Measurements from ENCODE around the gene RDH8. TPM values are rescaled to one million over a fixed set of nuclear protein-coding genes. Genes with fewer than 3 reads are reported as not detected.

The RDH8 gene
- total RNA-seq, 1 donor from 2014 or later, result not detected

- peaks cover 68% of the 10 kb centered on the region for H3K27me3 Mint-ChIP-seq (ENCODE audit: low read depth, unreplicated experiment)
- H3K9ac ChIP-seq (ENCODE audit: low read length), result no peak overlapping the region
- no peaks in the 10 kb centered on the region for H4K20me1 ChIP-seq (ENCODE audit: insufficient read depth, low read length)
- H3K27me3 ChIP-seq (ENCODE audit: insufficient read depth, low read length), result peaks cover 3% of the 10 kb centered on the region
- no peaks in the 10 kb centered on the region for H3K36me3 ChIP-seq (ENCODE audit: insufficient read depth, low read length)
- H3K4me1 ChIP-seq (ENCODE audit: insufficient read depth, low read length), result no peaks in the 10 kb centered on the region
- no peak overlapping the region for H2AFZ ChIP-seq (ENCODE audit: low read depth, low read length)
- H3K4me3 ChIP-seq (ENCODE audit: insufficient read depth, low read depth, low read length), result no peak overlapping the region
- TF ChIP-seq EZH2 (IDR thresholded peaks at IDR 0.05; ENCODE audit: insufficient read depth, low read length) (no peak), CTCF (IDR thresholded peaks at IDR 0.05; ENCODE audit: insufficient read depth, low read depth, low read length) (no peak)
- no peaks in the 10 kb centered on the region for H3K9me3 ChIP-seq (ENCODE audit: insufficient read depth, low read depth, low read length)
- FAIRE-seq, result no peak
- H3K36me3 Mint-ChIP-seq (ENCODE audit: low read depth, unreplicated experiment), result no peaks in the 10 kb centered on the region
- H3K4me2 ChIP-seq (ENCODE audit: low read length), result no peak overlapping the region
- H3K4me1 Mint-ChIP-seq (ENCODE audit: low read depth, unreplicated experiment), result no peaks in the 10 kb centered on the region
- peaks cover 10% of the 10 kb centered on the region for H3K9me3 Mint-ChIP-seq (ENCODE audit: unreplicated experiment)
- H3K27ac Mint-ChIP-seq (ENCODE audit: unreplicated experiment), result no peak overlapping the region
- no peak for DNase-seq (ENCODE audit: low read depth)
- H3K27ac ChIP-seq (ENCODE audit: low read depth, low read length), result no peak overlapping the region
- H3K79me2 ChIP-seq (ENCODE audit: insufficient read depth, low read length), result no peaks in the 10 kb centered on the region
- H3K4me3 Mint-ChIP-seq (ENCODE audit: unreplicated experiment), result no peak overlapping the region
These were observed 48.5 kb downstream of the RDH8 start for GRCh38 chr19:10061717-10062310.

GRCh38 chr19:10068205-10068604 is 54.9 kb downstream of the RDH8 start:
- Histone ChIP-seq H3K36me3 (ENCODE audit: insufficient read depth, low read length) (no peaks in the 10 kb centered on the region), H3K4me2 (ENCODE audit: low read length) (no peak overlapping the region), H3K9ac (ENCODE audit: low read length) (no peak overlapping the region), H2AFZ (ENCODE audit: low read depth, low read length) (no peak overlapping the region), H3K27ac (ENCODE audit: low read depth, low read length) (no peak overlapping the region), H3K79me2 (ENCODE audit: insufficient read depth, low read length) (no peaks in the 10 kb centered on the region), H3K4me3 (ENCODE audit: insufficient read depth, low read depth, low read length) (no peak overlapping the region), H3K4me1 (ENCODE audit: insufficient read depth, low read length) (no peaks in the 10 kb centered on the region), H3K27me3 (ENCODE audit: insufficient read depth, low read length) (peaks cover 6% of the 10 kb centered on the region), H4K20me1 (ENCODE audit: insufficient read depth, low read length) (no peaks in the 10 kb centered on the region), H3K9me3 (ENCODE audit: insufficient read depth, low read depth, low read length) (no peaks in the 10 kb centered on the region)
- H3K27ac Mint-ChIP-seq (ENCODE audit: unreplicated experiment), result no peak overlapping the region
- no peak overlapping the region for H3K4me3 Mint-ChIP-seq (ENCODE audit: unreplicated experiment)
- H3K9me3 Mint-ChIP-seq (ENCODE audit: unreplicated experiment), result peaks cover 12% of the 10 kb centered on the region
- no peak for DNase-seq (ENCODE audit: low read depth)
- no peak for FAIRE-seq
- TF ChIP-seq CTCF (IDR thresholded peaks at IDR 0.05; ENCODE audit: insufficient read depth, low read depth, low read length) (no peak), EZH2 (IDR thresholded peaks at IDR 0.05; ENCODE audit: insufficient read depth, low read length) (no peak)
- no peaks in the 10 kb centered on the region for H3K36me3 Mint-ChIP-seq (ENCODE audit: low read depth, unreplicated experiment)
- H3K27me3 Mint-ChIP-seq (ENCODE audit: low read depth, unreplicated experiment), result peaks cover 71% of the 10 kb centered on the region
- no peaks in the 10 kb centered on the region for H3K4me1 Mint-ChIP-seq (ENCODE audit: low read depth, unreplicated experiment)

GRCh38 chr19:10069046-10069445 is 55.8 kb downstream of the RDH8 start:
- no peak overlapping the region for H3K27ac ChIP-seq (ENCODE audit: low read depth, low read length)
- H3K9me3 ChIP-seq (ENCODE audit: insufficient read depth, low read depth, low read length), result no peaks in the 10 kb centered on the region
- TF ChIP-seq CTCF (IDR thresholded peaks at IDR 0.05; ENCODE audit: insufficient read depth, low read depth, low read length) (no peak), EZH2 (IDR thresholded peaks at IDR 0.05; ENCODE audit: insufficient read depth, low read length) (no peak)
- no peaks in the 10 kb centered on the region for H3K4me1 ChIP-seq (ENCODE audit: insufficient read depth, low read length)
- H3K9ac ChIP-seq (ENCODE audit: low read length), result no peak overlapping the region
- H3K79me2 ChIP-seq (ENCODE audit: insufficient read depth, low read length), result no peaks in the 10 kb centered on the region
- peaks cover 12% of the 10 kb centered on the region for H3K9me3 Mint-ChIP-seq (ENCODE audit: unreplicated experiment)
- H3K4me2 ChIP-seq (ENCODE audit: low read length), result no peak overlapping the region
- no peaks in the 10 kb centered on the region for H3K36me3 ChIP-seq (ENCODE audit: insufficient read depth, low read length)
- peaks cover 6% of the 10 kb centered on the region for H3K27me3 ChIP-seq (ENCODE audit: insufficient read depth, low read length)
- H3K27me3 Mint-ChIP-seq (ENCODE audit: low read depth, unreplicated experiment), result peaks cover 65% of the 10 kb centered on the region
- H3K4me1 Mint-ChIP-seq (ENCODE audit: low read depth, unreplicated experiment), result no peaks in the 10 kb centered on the region
- no peak overlapping the region for H3K4me3 ChIP-seq (ENCODE audit: insufficient read depth, low read depth, low read length)
- no peaks in the 10 kb centered on the region for H4K20me1 ChIP-seq (ENCODE audit: insufficient read depth, low read length)
- DNase-seq (ENCODE audit: low read depth) (no peak), FAIRE-seq (no peak)
- H3K4me3 Mint-ChIP-seq (ENCODE audit: unreplicated experiment), result no peak overlapping the region
- H3K36me3 Mint-ChIP-seq (ENCODE audit: low read depth, unreplicated experiment), result no peaks in the 10 kb centered on the region
- no peak overlapping the region for H3K27ac Mint-ChIP-seq (ENCODE audit: unreplicated experiment)
- H2AFZ ChIP-seq (ENCODE audit: low read depth, low read length), result no peak overlapping the region
